ENCODE measurements around the gene BAG3.
"Not testable (repeated sequence)": the region's sequence is repeated elsewhere in the genome, so short reads cannot be mapped to it uniquely, and the experiment has no call there.

The BAG3 gene

DNA sequence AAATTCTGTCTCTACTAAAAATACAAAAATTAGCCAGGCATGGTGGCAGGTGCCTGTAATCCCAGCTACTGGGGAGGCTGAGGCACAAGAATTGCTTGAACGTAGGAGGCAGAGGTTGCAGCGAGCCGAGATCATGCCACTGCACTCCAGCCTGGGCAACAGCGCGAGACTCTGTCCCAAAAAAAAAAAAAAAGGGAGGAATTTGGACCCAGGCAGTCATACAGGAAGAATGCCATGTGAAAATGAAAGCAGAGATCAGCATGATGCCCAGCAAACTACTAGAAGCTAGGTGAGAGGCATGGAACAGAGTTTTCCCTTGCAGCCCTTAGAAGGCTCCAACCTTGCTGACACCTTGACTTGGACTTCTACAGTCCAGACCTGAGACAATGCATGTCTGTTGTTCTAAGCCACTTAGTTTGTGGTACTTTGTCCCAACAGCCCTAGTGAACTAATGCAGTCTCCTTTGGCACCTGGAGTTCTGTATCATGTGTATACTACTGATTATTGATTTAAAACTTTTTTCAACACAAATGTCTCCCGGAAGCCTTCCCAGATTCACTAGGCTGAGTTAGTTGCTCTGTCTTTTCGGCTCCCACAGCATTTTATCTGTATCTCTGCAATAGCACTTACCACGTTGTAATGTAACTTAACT lies 10.2 kb upstream of the BAG3 start:
- DNase-seq (ENCODE audit: low spot score): no peak

- DNase-seq (ENCODE audit: low spot score): no peak
Observed at GRCh38 chr10:119642556-119643111, 8.5 kb upstream of the BAG3 start.

DNA sequence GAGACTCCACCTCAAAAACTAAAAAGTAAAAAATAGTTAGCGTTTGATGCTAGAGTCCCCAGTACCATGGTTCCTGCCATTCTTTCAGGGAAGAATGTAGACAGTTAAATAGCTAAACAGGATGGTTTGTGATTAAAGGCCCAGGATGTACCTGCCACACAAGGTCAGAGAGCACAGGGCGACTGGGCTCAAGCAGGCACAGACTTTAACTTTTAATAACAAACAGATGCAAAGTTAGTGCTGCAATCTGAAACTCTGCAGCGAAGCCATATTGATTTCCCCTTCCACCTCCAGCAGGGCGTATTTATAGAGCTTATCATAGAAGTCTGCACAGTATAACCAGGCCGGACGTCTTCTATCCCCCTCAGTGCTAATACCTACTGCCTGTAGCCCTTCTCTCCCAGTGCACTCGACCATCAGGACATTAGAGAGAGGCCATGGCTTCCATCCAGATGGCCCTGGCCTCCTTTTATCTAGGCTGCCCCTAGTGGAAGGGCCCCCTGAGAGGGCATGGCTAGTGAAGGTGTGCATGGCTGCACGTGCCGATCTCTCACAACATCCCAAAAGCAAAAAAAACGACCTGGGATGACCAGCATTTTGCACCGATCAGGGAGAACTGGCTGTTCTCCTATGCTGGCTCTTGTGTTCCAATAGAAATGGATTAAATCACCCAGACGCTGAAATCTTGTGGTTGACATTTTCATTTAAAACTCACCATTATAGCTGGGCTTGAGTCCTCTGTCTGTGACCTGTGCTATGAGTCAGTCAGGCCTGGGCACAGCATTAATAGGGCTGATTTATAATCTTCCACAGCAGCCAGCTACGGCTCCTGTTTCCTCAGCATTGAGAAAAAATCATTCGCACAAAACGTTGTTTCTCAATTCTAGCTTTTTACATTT lies 7.6 kb upstream of the BAG3 start:
- DNase-seq (ENCODE audit: low spot score): no peak

DNA sequence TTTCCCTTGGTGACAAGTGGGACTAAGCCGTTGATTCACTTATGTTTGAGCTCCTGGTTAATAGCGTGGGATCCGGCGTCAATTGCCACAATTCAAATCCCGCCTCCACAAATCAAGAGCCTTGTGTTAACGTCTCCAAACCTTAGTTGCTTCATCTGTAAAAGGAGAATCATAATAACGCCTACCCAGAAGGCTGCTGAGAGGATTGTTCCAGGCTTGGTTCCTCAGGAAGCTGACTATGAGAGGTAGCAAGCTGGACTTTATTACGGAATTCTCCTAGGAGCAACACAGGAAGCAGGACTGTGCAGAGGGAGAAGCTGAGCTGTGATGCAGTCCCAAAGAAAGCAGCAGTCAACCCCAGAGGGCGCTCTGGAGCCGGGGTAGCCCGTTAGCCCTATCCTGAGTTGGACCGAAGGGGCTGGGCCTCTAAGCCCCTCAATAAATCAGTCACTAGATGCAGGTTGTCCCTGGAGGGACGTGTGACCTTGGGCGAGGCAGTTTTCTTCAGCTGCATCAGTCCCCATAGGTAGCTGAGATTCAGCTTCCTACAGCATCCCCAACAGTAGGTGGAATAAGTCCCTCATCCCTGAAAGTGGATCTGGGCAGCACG lies 6.9 kb upstream of the BAG3 start:
- DNase-seq (ENCODE audit: low spot score): no peak

DNA sequence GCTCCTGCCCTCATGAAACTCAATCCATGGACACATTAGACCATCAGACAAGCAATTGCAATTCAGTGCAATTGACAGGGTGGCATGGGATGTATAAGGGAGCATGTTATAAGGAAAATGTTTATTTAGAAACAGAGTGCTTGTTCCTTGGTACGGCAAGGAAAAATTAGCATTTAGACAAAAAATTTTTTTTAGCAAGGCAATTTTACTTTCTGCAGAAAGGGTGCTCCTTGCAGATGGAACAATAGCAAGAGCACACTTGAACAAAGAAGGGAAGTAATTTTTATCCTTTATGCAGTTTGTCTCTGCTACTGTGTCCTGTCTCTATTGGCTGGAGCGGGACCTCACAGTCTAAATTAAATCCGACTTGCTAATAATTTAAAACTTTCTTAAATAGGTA lies 6.2 kb upstream of the BAG3 start:
- no peak for DNase-seq (ENCODE audit: low spot score)

DNA sequence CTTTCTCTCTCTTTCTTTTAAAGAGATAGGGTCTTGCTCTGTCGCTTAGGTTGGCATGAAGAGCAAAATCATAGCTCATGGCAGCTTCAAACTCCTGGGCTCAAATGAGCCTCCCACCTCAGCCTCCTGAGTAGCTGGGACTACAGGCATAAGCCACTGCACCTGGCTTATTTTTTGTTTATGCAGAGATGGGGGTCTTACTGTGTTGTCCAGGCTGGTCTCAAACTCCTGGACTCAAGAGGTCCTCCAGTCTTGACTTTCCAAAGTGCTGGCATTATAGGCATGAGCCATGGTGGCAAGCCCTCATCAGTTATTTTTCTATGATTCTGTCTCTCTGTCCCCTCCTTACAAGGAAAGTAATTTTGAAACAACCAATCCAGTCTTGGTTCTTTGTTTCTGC lies 1.1 kb upstream of the BAG3 start:
- no peak for DNase-seq (ENCODE audit: low spot score)

- DNase-seq (ENCODE audit: low spot score): no peak
Observed at GRCh38 chr10:119651514-119652360, 557 bp downstream of the BAG3 start.

DNA sequence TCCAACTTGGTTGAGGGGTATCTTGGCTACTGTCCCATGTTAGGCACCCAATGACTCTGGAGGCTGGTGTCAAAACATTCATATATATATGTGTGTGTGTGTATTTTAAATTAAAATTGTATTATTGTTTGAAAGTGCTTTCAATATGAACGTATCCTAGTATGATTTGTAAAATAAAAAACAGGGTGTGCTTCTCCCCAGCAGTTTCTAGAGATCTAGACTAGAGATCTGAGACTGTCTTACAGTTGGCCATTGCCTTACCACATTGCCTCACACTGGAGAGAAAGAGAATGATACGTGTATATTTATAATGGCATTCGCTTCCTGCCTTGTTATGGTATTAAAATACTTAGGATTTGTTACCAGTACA lies 1.2 kb downstream of the BAG3 start:
- DNase-seq (ENCODE audit: low spot score): no peak

- DNase-seq (ENCODE audit: low spot score): no peak
Observed at GRCh38 chr10:119653209-119653608, 2.0 kb downstream of the BAG3 start.

GRCh38 chr10:119653916-119654315 lies 2.7 kb downstream of the BAG3 start:
- DNase-seq (ENCODE audit: low spot score): no peak

- DNase-seq (ENCODE audit: low spot score): no peak
Observed at GRCh38 chr10:119654540-119654939, 3.4 kb downstream of the BAG3 start.

- no peak for DNase-seq (ENCODE audit: low spot score)
Observed at GRCh38 chr10:119655566-119656001, 4.4 kb downstream of the BAG3 start.

DNA sequence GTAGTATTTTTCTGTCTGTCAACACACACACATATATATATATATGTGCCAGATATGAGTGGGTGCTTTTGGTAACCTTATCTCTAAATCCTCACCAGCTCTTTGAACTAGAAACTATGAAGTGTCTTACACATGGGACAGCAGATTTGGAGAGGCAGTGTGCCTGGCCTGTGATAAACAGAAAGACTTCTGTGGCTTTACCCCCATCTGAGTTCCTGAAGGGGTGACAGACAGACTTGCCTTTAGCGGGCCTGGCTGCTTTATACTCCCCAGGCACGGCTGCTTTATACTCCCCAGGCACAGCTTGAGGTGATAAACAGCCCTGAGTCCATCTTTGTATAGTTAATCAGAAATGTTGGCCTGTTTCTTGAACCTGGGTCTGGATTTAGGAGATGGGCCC lies 5.6 kb downstream of the BAG3 start:
- DNase-seq (ENCODE audit: low spot score): no peak

DNA sequence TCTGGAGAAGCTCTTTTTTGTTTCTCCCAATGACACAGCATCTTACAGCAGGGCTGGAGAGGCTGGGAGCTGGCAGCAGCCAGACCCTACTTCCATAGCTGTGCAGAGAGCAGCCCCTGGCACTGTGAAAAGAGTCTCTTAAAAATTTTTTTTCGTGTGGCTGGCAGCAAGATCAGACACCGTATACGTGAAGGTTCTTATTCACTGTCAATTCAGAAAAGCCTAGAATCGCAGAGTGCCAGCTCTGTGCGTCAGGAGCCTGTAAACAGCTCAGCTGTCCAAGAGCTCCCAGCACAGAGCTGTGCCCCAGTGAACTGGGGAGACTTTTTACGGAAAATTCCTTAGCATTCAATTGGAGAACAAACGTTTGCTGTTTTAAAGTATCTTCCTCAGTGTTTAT lies 6.5 kb downstream of the BAG3 start:
- no peak for DNase-seq (ENCODE audit: low spot score)

- DNase-seq (ENCODE audit: low spot score): no peak
Observed at GRCh38 chr10:119658274-119658673, 7.1 kb downstream of the BAG3 start.

GRCh38 chr10:119659951-119660350 lies 8.8 kb downstream of the BAG3 start:
- DNase-seq (ENCODE audit: low spot score): no peak

- DNase-seq (ENCODE audit: low spot score): not testable (repeated sequence)
Observed at GRCh38 chr10:119662076-119662605, 11.0 kb downstream of the BAG3 start.

DNA sequence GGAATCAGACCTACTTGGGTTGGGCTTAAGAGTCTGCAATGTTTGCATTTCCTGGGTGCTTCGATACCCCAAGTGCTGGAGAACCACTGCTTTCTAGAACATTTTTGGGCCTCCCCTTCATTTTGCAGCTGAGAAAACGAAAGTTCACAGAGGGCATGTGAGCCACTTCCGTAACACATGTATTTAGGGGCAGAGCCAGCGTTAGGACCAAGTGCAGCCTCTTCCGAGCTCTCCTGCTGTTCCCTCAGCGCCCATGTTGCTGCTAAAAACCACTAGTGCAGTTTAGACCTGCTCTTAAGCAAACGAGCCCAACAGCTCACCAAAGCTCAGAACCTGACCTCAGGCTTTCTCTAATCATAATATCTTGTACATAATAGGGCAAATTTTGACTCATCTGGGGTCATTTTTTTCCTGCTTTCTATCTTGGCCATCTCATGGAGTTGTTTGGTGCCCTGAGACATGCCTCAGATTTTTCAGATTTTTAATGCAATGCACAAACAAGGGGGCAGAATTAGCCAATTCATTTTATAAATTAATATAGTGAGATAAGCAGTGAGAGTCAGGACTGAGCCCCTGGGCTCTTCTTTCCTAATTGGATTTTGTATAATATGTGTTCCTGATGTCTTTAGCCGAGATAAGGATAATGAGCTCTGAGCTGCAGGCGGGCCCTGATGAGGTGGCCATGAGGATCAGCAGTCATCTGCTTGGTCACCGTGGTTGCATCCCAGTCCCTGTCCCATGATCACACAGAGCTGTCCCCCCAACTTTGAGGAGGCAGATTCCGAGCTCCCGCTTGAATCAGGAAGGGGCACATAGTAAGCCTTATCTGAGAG lies 12.9 kb downstream of the BAG3 start:
- DNase-seq (ENCODE audit: low spot score): no peak

DNA sequence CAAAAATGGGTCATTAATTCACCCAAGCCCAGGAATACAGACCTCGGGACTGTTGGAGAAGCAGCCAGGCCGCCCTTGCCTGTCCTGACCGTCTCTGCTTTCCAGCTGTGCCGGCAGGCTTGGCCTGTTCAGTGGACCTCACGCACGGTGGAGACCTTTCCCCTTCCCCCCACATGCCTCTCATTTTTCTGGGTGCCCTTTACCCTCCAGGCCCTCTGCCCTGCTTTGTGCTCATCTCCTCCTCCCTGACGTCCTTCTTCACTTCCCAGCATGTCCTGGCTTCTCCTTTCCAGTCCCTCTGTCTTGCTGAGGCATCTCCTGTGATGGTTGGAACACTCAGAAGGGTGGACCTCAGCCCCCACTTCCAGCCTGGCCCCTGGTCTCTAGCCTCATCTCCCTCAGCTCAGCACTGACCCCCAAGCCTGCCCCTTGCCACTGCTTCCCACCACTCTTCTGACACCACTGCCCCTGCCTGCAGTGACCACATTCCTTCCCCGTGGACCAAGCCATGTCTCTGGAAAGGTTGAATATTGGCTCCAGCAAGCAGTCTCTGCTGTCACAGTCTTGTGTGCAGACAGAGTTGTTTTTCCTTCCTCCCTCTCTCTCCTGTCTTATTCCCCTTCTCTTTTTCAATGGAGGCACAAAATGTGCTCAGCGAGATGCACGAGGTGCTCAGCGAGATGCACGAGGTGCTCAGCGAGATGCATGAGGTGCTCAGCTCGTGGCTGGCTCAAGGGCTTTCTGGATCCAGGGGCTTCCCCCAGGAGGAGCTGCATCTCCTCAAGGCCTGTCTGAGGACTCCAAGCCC lies 14.9 kb downstream of the BAG3 start:
- no peak for DNase-seq (ENCODE audit: low spot score)

DNA sequence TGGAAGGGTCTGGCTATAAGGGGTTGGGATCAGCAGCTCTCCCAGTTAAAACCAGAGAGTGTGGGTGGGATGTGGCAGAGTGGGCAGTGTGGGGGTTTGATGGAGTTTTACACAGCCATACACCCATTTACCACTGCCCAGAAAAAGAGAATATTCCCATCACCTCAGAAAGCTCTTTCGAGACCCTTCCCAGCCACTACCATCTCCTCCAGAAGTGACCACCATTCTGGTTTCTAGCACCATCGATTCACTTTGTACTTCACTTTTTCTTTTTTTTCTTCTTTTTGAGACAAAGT lies 15.5 kb downstream of the BAG3 start:
- no peak for DNase-seq (ENCODE audit: low spot score)
